RWPE2 (cell line): ENCODE measurements around the gene SKIC8.
A peak's percentile ranks its signal among the peaks of the same experiment; 100 is the strongest.

Experiments
- ATAC-seq: fragments of 200-7000 bp; cut with Tn5 transposase; 3 replicates; pipeline ENCODE4 v1.9.1; 2021; ENCODE audit warnings: low read depth
- DNase-seq: peaks from one replicate; pipeline ENCODE4 v3.0.0-alpha.2; 2020; ENCODE audit warnings: low spot score
- H3K27ac ChIP-seq: fragments of 450-650 bp; 2 replicates; pipeline ENCODE4 v1.5.1; 2017; ENCODE audit warnings: mild to moderate bottlenecking; ENCODE audit not compliant: poor library complexity, severe bottlenecking
- H3K27me3 ChIP-seq: fragments of 250-450 bp; sonication (Bioruptor Pico); 2 replicates; pipeline ENCODE4 v1.5.1; 2021; ENCODE audit warnings: mild to moderate bottlenecking, moderate library complexity; ENCODE audit not compliant: insufficient read depth, poor library complexity, severe bottlenecking
- H3K36me3 ChIP-seq: fragments of 250-450 bp; sonication (Bioruptor Pico); 2 replicates; pipeline ENCODE4 v1.5.1; 2020; ENCODE audit warnings: low read depth, mild to moderate bottlenecking, moderate library complexity
- H3K4me1 ChIP-seq: fragments of 250-450 bp; sonication (Bioruptor Pico); 2 replicates; pipeline ENCODE4 v1.5.1; 2021; ENCODE audit warnings: mild to moderate bottlenecking, moderate library complexity; ENCODE audit not compliant: insufficient read depth, poor library complexity, severe bottlenecking
- H3K4me3 ChIP-seq: fragments of 250-450 bp; sonication (Bioruptor Pico); 2 replicates; pipeline ENCODE4 v1.5.1; 2021; ENCODE audit warnings: mild to moderate bottlenecking, moderate library complexity; ENCODE audit not compliant: severe bottlenecking
- H3K9me3 ChIP-seq: fragments of 250-450 bp; sonication (Bioruptor Pico); 2 replicates; pipeline ENCODE4 v1.5.1; 2021; ENCODE audit warnings: mild to moderate bottlenecking, moderate library complexity; ENCODE audit not compliant: severe bottlenecking
- CTCF ChIP-seq: fragments of 450-650 bp; IDR thresholded peaks from one replicate; pipeline ENCODE4 v1.5.1; 2017; ENCODE audit warnings: mild to moderate bottlenecking, moderate library complexity; ENCODE audit not compliant: poor library complexity, severe bottlenecking

SKIC8 gene

GRCh38 chr15:78292219-78292618 lies 7.2 kb downstream of the SKIC8 start:
- no peak for ATAC-seq
- Histone ChIP-seq H3K4me1 (no peaks in the 10 kb centered on the region), H3K27ac (no peak overlapping the region), H3K9me3 (no peaks in the 10 kb centered on the region), H3K36me3 (peaks cover 92% of the 10 kb centered on the region), H3K4me3 (no peak overlapping the region), H3K27me3 (no peaks in the 10 kb centered on the region)
- DNase-seq: no peak
- TF ChIP-seq CTCF: no peak

DNA sequence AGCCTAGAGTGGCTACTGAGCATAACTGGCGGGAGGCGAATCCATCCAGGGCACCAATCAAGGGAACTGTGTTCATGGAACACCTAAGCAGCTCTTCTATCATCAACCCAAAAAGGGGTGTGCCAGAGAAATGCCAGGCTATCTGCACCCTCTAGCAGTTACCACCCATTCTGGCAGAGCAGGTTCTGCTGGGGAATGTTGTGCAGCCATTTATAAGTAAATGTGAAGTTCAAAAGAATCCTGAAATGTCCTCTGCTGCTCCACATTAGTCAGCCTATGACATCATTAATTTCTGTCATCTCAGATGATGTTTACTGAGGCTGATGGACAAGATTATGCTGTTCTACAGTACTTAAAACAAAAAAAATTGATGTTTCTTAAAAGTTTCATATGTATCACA lies 7.7 kb downstream of the SKIC8 start:
- Histone ChIP-seq H3K36me3 (peaks cover 92% of the 10 kb centered on the region), H3K9me3 (no peaks in the 10 kb centered on the region), H3K27ac (no peak overlapping the region), H3K27me3 (no peaks in the 10 kb centered on the region), H3K4me1 (no peaks in the 10 kb centered on the region), H3K4me3 (no peak overlapping the region)
- no peak for TF ChIP-seq CTCF
- no peak for DNase-seq
- peak; percentile 23; the same call in 1 of the 3 replicates for ATAC-seq

DNA sequence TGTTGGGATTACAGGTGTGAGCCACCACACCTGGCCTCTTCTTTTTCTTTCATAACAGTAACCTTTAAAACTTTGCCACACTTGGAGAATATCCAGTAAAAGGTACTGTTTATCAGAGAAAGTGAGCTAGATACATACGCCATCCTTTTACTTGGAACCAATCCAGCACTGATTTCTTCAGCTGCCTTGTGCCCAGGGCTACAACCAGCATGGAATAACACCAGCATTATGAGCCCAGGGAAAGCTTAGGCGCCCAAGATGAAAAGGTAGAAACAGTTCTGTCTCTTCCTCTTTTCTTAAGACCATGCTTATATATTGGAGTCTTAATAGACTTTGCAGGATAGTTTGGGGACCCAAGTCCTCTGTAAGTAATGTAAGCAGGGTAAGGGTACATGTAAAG lies 8.4 kb downstream of the SKIC8 start:
- ATAC-seq (no peak), DNase-seq (no peak)
- Histone ChIP-seq H3K4me3 (no peak overlapping the region), H3K27ac (no peak overlapping the region), H3K36me3 (peaks cover 94% of the 10 kb centered on the region), H3K4me1 (no peaks in the 10 kb centered on the region), H3K9me3 (no peaks in the 10 kb centered on the region), H3K27me3 (no peaks in the 10 kb centered on the region)
- TF ChIP-seq CTCF: no peak

GRCh38 chr15:78290222-78290621 lies 9.2 kb downstream of the SKIC8 start:
- DNase-seq (no peak), ATAC-seq (no peak)
- Histone ChIP-seq H3K4me1 (no peaks in the 10 kb centered on the region), H3K27me3 (no peaks in the 10 kb centered on the region), H3K9me3 (no peaks in the 10 kb centered on the region), H3K27ac (no peak overlapping the region), H3K36me3 (peaks cover 94% of the 10 kb centered on the region), H3K4me3 (no peak overlapping the region)
- TF ChIP-seq CTCF: no peak

- ATAC-seq (no peak), DNase-seq (no peak)
- Histone ChIP-seq H3K27me3 (no peaks in the 10 kb centered on the region), H3K9me3 (no peaks in the 10 kb centered on the region), H3K27ac (no peak overlapping the region), H3K4me3 (no peak overlapping the region), H3K36me3 (peaks cover 88% of the 10 kb centered on the region), H3K4me1 (no peaks in the 10 kb centered on the region)
- TF ChIP-seq CTCF: peak; percentile 20
Observed at GRCh38 chr15:78284758-78285157, 14.7 kb downstream of the SKIC8 start.
